CD4-positive, alpha-beta T cell treated with Interleukin-12 subunit alpha and Interleukin-12 subunit beta, for 1 hour (primary cell): Measurements from ENCODE around the gene PARK7.
A peak's percentile ranks its signal among the peaks of the same experiment; 100 is the strongest.

Experiments used
- DNase-seq: peaks from one replicate; pipeline ENCODE4 v3.0.0-alpha.2; 2020

The PARK7 gene

DNA sequence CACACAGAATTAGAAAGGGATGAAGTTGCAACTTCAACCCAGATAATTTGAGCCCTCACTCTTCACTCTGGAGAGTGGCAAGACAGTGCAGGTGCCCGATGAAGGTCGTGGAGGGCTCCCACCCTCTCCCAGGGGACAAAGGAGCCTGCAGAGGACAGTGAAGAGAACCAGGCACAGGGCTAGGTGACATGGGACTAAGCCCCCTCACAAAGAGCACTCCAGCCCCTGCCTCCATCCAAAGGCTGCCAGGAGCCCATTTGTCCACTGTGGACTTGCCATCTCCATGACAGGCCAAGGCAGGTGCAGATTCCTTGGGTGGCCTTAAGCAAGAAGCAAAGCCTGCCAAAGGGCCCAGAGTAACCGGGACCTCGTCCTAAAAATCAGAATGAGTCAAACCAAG is 49.5 kb downstream of the PARK7 start:
- DNase-seq, result no peak

DNA sequence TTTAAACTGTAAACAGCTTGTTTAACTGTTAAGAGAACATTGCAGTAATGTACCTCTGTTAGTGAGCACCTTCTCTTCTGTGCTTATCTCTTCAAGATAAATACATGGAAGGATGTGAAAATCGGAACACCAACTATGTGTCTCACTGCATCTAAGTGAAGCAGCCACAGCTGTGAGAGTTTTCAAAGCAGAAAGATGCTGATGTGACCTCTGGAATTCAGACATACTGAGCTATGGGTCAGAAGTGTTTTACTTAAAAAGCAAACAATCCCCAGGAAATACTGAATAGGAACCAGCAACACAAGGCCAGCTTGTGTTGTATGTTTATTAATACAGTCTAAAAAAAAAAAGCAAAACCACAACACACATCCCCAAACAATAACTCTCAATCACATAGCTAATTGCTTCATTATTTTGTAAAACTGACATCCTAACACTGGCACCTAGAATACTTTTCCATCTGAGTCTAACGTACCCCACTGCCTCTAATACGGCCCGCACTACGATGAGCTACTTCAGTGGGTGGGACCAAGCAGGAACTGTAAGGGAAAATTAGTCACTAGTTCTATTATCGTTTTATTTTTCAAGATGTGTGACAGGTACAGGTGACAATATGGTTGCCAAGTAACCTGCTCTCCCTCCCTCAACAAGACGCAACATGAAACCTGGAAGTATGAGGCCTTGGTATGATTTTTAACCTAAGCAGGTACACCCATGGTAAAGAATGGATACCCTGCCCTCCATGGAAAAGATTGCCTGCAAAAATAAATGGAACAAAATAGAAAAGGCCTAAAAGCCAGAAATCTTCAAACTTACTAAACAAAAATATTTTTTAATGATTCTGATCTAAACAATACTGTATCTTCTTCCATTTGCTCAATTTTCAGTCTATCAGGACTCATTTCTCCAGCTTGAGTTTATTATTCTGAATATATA is 50.7 kb downstream of the PARK7 start:
- no peak for DNase-seq

DNA sequence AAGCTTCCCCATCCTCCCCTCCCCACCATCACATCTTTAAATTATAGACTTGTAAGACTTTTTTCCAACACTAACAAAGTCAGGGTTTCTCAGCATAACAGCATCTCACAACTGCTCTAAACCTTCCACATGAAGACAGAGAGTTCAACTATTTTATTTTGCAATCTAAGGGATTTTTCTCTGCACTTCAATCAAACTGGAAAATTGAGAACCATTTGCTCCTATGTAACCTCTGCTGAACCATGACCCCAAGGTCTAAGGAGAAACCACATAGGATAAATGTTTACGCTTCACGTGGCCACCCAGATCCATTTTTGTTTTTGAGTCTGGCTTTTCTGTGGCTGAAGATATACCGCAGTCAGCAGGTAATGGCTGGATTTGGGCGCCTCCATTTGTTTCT is 51.4 kb downstream of the PARK7 start:
- no peak for DNase-seq

DNA sequence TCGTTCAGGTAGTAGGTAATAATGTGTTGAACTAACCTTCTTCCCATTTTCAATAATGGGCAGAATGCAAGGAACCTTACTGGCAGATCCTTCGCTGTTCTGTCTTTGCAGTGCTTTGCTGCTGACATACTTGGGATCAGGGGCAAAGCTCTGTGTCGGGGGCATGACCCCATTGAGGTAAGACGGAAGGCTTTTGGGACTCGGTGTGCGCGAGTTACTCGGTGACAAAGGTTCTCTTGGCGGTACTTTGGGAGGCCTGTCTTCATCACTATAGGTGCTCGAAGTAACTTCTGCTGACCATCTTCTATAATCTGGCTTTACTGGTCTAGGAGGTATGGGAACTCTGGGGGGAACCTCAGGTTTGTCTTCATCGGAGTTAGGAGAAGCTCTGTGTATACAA is 51.9 kb downstream of the PARK7 start:
- no peak for DNase-seq

DNA sequence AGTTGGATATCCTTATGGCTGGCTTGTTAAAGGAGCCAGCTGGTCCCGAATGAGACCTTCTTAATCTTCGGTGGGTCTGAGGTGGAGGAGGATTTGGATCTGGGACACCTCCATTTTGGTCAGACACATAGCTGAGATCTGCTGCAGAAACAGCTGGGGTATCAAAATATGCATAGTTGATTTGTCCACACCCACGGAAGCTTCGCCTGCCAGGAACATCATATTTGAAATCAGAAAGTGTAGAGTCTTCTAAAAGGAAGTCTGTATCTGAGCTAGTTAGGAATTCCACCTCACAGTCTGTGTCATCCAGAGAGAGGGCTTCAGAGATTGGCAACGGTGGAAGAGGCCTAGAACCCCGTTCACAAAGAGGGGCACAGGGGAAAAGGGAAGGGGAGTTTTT is 52.3 kb downstream of the PARK7 start:
- DNase-seq, result no peak

GRCh38 chr1:8014381-8014988 is 53.0 kb downstream of the PARK7 start:
- no peak for DNase-seq

- DNase-seq, result peak; percentile 66
These were observed 53.7 kb downstream of the PARK7 start for GRCh38 chr1:8015036-8015808.

DNA sequence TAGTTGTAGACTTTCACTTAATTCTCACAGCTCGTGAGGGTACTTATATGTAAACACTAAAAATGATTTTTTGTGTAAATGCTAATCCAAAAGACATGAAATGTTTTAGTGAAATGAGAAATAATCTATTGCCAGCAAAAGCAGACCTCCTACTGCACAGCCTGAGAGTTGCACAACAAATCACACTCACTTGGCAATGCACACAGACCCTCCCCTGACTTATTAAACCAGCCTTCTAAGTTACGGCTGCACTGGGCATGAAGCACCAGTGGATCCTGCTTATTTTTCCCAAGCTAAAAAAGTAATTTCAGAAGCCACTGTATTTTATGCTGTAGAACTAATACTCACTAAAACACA is 54.3 kb downstream of the PARK7 start:
- DNase-seq, result no peak

GRCh38 chr1:8016210-8016894 is 54.8 kb downstream of the PARK7 start:
- no peak for DNase-seq

GRCh38 chr1:8016895-8017241 is 55.4 kb downstream of the PARK7 start:
- DNase-seq, result no peak

DNA sequence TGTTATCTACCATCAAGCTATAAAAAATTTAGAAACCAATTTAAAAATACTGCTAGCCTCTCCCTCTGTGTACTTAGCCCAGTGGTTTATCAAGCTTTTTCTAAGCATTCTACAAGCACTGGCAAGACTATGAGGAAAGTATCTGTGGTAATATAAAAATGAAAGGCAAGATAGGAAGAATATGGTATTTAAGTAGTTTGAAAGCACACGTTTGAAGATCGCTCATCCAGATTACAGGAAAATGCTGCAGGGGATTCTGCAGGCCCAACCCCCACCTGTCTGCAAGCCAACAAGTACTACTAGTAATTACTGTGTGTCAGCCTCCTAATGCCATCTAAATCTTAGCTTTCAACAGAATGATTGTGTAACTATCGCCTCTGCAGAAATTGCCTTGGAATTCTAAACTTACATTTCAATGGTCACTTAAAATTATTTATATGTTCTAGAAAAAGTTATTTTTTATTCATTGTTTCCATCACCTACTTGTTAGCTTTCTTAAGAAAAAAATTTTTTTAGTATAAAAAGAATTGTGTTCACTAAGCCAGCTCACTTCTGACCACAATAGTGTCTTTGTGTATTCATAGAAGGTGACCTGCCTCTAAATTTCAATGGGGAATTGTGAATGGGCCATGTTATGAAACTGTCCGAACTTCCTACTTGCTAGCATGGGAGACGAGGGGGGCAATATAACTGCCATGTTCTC is 56.1 kb downstream of the PARK7 start:
- no peak for DNase-seq

GRCh38 chr1:8018492-8019228 is 57.1 kb downstream of the PARK7 start:
- no peak for DNase-seq

- no peak for DNase-seq
These were observed 57.7 kb downstream of the PARK7 start for GRCh38 chr1:8019229-8019620.

- DNase-seq, result no peak
These were observed 58.5 kb downstream of the PARK7 start for GRCh38 chr1:8020032-8020431.

DNA sequence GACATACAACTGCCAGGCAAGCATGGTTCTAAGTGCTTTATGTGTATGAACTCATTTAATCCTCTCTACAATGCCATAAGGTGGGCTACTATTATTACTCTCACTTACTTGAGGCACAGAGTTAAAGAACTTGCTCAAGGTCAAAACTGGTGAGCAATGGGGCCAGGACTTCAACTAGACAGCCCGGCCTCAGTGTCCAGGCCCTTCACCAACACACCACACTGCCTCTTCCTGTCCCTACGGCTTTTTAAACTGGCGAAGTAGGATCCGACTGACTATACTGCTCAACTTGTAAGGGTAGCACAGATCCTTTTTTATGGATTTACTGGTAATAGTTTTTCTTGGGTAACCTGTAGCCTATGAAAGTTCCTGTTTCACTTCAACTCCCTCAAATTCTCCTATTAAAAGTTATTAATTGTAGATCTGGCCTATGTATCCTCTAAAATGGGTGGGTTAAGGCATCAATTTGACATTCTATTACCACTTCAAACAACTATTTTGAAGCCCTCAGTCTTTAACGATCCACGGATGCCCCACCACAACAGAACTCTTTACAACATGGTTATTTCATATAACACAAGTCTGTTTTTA is 60.3 kb downstream of the PARK7 start:
- no peak for DNase-seq

GRCh38 chr1:8022395-8023286 is 61.1 kb downstream of the PARK7 start:
- DNase-seq, result no peak

DNA sequence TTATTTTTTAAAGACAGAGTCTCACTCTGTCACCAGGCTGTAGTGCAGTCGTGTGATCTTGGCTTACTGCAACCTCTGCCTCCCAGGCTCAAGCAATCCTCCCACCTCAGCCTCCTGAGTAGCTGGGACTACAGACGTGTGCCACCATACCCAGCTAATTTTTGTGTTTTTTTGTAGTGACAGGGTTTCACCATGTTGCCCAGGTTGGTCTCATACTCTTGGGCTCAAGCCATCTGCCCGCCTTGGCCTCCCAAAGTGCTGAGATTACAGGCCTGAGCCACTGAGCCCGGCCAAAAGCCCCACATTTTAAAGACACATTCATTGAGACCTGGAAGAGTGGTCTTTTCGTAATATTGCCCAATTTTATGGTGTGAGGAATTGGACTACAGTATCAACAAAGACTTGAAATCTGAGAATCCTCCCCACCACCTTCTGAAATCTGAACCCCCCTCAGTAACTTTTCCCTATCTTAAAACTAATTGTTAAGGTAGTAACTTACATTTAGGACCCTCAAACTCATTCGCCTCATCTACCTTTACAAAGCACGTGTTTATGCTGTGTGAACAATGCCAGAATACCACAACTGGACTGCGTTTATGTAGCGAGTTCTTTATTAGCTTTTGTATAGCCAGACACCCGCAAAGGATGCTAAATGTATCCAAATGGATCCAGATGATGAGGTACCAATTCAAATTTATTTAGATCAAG is 61.9 kb downstream of the PARK7 start:
- no peak for DNase-seq

GRCh38 chr1:8023995-8024313 is 62.4 kb downstream of the PARK7 start:
- no peak for DNase-seq

DNA sequence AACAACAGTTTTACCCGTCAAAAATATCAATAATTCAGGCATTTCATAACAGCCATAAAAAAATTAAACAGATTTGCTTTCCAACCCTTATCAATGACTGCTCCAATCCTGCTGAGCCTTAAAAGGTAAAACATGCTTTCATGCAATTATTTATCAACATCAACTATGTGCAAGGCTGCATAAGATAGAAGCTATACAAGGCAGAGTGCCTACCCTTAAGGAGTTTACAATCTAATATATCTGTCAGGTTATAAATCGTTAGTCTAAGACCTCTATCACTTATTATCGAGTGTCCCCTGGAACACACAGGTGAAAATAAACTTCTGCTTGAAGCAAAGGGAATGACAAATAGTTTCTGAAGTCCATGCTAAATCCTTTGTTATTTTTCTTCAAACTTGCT is 62.8 kb downstream of the PARK7 start:
- no peak for DNase-seq
